HFF-Myc (cell line): ENCODE measurements around the gene LILRB3.

ENCODE experiments used
- DNase-seq: peaks from one replicate; pipeline ENCODE4 v3.0.0-alpha.2; 2011; ENCODE audit warnings: low read depth; ENCODE audit errors: extremely low read depth
- H3K4me3 ChIP-seq: replicated peaks from 2 replicates; pipeline ENCODE4 v1.5.1; 2011; ENCODE audit warnings: low read depth, mild to moderate bottlenecking, control low read depth, low read length
- TF ChIP-seq, protein P1 (sequence below): IDR thresholded peaks from 2 replicates; pipeline ENCODE4 v1.5.1; 2012; ENCODE audit warnings: mild to moderate bottlenecking, low read depth, low read length, control low read depth; ENCODE audit errors: missing control alignments

Gene LILRB3

DNA sequence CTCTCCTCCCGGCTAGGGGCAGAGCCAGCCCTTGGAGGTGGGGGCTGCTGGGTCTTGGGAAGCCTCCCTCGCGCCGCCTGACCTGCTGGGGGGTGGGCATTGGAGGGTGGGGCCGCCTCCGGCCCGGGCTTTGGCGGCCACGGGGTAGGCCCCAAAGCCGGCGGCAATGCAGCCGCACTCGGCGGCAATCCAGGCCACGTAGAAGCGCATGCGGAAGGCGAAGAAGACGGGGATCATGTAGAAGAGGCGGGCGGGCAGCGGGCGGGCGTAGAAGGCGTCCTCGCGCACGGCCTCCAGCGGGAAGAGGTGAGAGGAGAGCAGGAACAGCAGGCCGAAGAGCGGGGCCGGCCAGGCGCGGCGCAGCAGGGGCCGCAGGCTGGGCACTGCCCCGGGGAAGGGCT lies 42.1 kb downstream of the LILRB3 start:
- TF ChIP-seq, protein P1, sequence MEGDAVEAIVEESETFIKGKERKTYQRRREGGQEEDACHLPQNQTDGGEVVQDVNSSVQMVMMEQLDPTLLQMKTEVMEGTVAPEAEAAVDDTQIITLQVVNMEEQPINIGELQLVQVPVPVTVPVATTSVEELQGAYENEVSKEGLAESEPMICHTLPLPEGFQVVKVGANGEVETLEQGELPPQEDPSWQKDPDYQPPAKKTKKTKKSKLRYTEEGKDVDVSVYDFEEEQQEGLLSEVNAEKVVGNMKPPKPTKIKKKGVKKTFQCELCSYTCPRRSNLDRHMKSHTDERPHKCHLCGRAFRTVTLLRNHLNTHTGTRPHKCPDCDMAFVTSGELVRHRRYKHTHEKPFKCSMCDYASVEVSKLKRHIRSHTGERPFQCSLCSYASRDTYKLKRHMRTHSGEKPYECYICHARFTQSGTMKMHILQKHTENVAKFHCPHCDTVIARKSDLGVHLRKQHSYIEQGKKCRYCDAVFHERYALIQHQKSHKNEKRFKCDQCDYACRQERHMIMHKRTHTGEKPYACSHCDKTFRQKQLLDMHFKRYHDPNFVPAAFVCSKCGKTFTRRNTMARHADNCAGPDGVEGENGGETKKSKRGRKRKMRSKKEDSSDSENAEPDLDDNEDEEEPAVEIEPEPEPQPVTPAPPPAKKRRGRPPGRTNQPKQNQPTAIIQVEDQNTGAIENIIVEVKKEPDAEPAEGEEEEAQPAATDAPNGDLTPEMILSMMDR: no peak
- no peak overlapping the region for H3K4me3 ChIP-seq
- DNase-seq: no peak

DNA sequence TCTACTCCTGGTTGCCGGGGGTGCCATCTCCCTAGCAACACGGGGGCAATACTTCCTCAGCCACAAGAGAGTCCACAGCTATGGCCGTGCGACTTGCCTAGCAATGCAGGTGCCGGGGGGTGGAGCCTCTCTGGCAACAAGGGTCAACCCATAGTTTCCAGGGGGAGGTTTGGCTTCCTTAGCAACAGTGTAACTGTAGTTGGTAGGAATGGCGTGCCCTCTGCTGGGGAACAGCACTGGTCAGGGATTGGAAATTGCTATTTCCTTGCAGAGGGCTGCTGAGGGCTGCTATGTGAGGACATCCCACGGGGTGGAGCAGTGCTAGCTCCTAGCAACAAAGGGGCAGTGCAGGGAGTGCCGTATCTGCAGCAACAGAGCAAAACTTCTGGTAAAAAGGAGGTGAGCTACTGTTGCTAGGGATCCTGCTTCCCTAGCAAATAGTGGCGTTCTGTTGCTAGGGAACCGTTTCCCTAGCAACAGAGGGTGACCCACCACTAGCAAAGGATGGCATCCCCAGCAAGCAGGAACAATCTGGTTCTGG lies 42.8 kb downstream of the LILRB3 start:
- no peak for DNase-seq
- no peak overlapping the region for H3K4me3 ChIP-seq

DNA sequence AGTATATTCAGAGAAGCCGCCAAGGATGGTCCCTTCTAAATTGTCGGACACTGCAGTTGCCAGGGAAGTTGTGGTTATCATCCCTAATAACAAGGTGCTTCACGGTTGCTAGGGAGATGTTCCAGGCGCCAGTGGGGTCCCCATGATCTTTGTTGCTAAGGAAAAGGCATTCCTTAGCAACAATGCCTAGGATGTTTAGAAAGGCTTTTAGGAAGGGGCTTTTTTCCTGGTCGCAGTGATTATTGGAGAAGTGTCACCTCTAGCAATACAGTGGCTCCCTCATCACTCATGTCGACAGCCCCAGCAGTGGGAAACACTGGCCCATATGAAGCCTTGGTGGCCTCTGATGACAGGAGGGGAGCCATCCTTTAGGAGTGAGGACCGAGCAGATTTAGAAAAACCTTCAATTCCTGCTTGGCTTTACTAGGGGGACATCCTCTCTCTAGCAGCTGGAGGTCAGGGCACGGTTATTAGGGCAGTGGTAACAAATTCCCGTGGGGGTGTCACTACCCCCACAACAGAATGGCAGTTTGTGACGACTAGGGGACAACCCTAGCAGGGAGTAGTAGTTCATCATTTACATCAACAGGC lies 43.5 kb downstream of the LILRB3 start:
- TF ChIP-seq, protein P1: no peak
- DNase-seq: no peak

More for the DNA sequence above, 42.8 kb downstream of the LILRB3 start:
- TF ChIP-seq, protein P1: peak; percentile 36

DNA sequence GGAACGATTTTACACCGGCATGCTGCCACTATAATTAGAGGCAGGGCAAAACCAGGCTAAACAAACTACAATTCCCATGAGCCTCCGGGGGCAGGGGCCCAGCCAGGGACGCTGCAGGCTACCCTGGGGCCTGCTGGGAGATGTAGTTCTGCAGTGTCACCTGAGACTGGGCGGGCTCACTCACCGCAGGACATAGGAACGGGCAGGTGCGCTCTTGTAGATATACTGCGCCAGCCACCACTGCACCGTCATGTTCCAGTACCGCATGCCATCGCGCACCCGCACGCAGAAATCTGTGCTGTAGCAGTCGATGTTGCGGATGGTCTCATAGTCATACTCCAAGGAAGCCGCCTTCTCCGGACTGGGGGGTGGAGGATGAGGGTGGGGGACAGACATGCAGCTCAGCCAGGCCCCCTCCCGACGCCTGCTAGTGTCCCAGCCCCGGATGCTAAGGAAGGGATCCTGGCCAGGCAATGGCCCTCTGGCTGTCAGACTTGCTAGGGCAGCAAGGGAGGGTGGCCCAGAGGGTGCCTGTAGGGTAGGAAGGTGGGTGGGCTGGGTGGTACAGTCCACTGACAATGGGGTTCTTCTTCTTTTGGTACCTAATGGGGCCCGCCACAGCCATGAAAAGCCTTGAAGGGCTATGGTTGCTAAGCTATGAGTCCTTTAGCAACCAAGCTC lies 44.1 kb downstream of the LILRB3 start:
- TF ChIP-seq, protein P1: no peak
- DNase-seq: no peak
- no peak overlapping the region for H3K4me3 ChIP-seq

More for the DNA sequence above, 43.5 kb downstream of the LILRB3 start:
- no peak overlapping the region for H3K4me3 ChIP-seq

DNA sequence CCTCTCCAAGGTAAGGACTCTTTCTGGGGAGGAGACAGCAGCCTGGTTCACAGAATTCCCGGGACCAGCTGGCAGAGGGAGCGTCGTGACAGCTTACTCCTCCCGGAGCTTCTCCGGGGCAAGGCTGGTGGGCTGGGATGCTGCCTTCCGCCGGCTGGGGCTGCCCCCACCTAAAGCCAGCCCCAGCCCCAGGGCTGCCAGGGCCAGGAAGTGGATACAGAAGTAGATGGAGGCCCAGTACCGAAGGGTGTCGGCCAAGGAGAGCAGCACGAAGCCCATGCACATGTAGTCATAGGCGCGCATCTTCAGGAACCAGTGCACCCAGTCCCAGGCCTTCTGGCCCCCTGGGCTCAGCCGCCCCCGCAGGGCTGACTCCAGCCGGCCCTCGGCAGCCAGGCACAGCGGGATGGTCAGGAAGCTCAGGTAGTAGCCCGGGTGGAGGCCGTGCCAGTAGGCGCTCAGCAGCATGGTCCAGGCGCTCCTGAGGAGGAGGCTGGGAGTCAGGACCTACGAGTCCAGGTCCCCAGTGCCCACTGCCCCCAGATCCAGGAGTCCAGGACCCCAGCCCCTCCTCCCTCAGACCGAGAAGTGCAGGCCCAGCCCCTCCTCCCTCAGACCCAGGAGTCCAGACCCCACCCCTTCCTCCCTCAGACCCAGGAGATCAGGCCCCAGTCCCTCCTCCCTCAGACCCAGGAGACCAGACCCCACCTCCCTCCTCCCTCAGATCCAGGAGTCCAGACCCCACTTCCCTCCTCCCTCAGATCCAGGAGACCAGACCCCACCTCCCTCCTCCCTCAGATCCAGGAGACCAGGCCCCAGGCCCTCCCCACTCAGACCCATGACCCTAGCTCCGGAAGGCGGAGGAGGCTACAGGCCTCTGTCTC lies 48.6 kb downstream of the LILRB3 start:
- TF ChIP-seq, protein P1: no peak
- no peak overlapping the region for H3K4me3 ChIP-seq
- DNase-seq: no peak

DNA sequence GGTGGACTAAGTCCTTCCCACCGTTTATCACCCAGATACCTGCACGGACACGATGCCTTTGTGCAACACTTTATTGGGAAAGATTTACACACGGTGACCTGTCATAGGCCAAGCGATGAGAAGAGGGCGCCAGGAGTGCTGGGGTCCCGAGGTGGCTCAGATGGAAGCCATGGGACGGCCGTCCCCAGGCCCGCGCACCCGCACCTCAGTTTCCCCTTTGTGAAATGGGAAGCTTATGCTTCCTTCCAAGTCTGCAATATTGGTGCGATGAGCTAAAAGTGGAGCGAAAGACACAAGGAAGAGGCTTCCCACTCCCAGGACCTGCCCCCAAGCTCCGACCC lies 49.5 kb downstream of the LILRB3 start:
- H3K4me3 ChIP-seq: no peak overlapping the region
- no peak for DNase-seq
- TF ChIP-seq, protein P1: no peak
